Liver (tissue), 9 donors: ENCODE measurements around the gene HRCT1. TPM values are rescaled to one million over a fixed set of nuclear protein-coding genes. Genes with fewer than 3 reads are reported as not detected.
A peak's percentile ranks its signal among the peaks of the same experiment; 100 is the strongest.

Experiments used
- DNase-seq: peaks from one replicate; pipeline ENCODE4 v3.0.0-alpha.2; 2017; ENCODE audit warnings: low spot score
- H3K27ac ChIP-seq, 2 donors: one replicate each; pipeline ENCODE4 v1.7.0; 2013; ENCODE audit warnings: inconsistent platforms in 2 of 2, low read length in 2 of 2, control low read depth in 1 of 2, low read depth in 1 of 2, mild to moderate bottlenecking in 1 of 2
- H3K27me3 ChIP-seq, 4 donors: one replicate each; pipeline versions ENCODE4 v1.6.1 to v1.7.0; 2013; ENCODE audit warnings: low read length in 3 of 4, inconsistent platforms in 1 of 4, mild to moderate bottlenecking in 1 of 4, moderate library complexity in 1 of 4; ENCODE audit not compliant: control insufficient read depth in 4 of 4, insufficient read depth in 4 of 4
- H3K36me3 ChIP-seq, 4 donors: one replicate each; pipeline versions ENCODE4 v1.6.1 to v1.7.0; 2013; ENCODE audit warnings: low read length in 3 of 4, mild to moderate bottlenecking in 3 of 4, low read depth in 1 of 4, moderate library complexity in 1 of 4; ENCODE audit not compliant: control insufficient read depth in 4 of 4, insufficient read depth in 3 of 4
- H3K4me1 ChIP-seq, 4 donors: one replicate each; pipeline versions ENCODE4 v1.6.1 to v1.7.0; 2013; ENCODE audit warnings: low read length in 3 of 4, mild to moderate bottlenecking in 3 of 4, moderate library complexity in 1 of 4; ENCODE audit not compliant: control insufficient read depth in 4 of 4, insufficient read depth in 4 of 4
- H3K4me3 ChIP-seq, 3 donors: one replicate each; pipeline versions ENCODE4 v1.6.1 to v1.7.0; 2013; ENCODE audit warnings: low read length in 3 of 3, control low read depth in 1 of 3, low read depth in 1 of 3, mild to moderate bottlenecking in 1 of 3
- H3K9ac ChIP-seq, 2 donors: one replicate each; pipeline ENCODE4 v1.7.0; 2013; ENCODE audit warnings: low read length in 2 of 2, mild to moderate bottlenecking in 2 of 2, moderate library complexity in 2 of 2, control low read depth in 1 of 2, low read depth in 1 of 2
- H3K9me3 ChIP-seq, 4 donors: one replicate each; pipeline versions ENCODE4 v1.6.1 to v1.7.0; 2013; ENCODE audit warnings: low read length in 3 of 4; ENCODE audit not compliant: control insufficient read depth in 4 of 4
- ATF3 ChIP-seq: IDR thresholded peaks from 2 replicates; pipeline ENCODE4 v1.6.1; 2016; ENCODE audit warnings: antibody characterized with exemption
- EGR1 ChIP-seq, 2 donors: IDR thresholded peaks; 2 replicates each; pipeline ENCODE4 v1.6.1; 2016 to 2018; ENCODE audit warnings: antibody characterized with exemption in 2 of 2, low read depth in 2 of 2
- FOXA1 ChIP-seq: IDR thresholded peaks from 2 replicates; pipeline ENCODE4 v1.6.1; 2016; ENCODE audit warnings: antibody characterized with exemption
- FOXA2 ChIP-seq: IDR thresholded peaks from 2 replicates; pipeline ENCODE4 v1.6.1; 2016; ENCODE audit warnings: antibody characterized with exemption
- GABPA ChIP-seq, 2 donors: IDR thresholded peaks in 1 of 2; conservative IDR thresholded peaks in 1 of 2; 2 replicates each; pipeline ENCODE4 v1.6.1; 2016; ENCODE audit warnings: antibody characterized with exemption in 2 of 2, mild to moderate bottlenecking in 1 of 2, moderate library complexity in 1 of 2
- HNF4A ChIP-seq, 2 donors: conservative IDR thresholded peaks; 2 replicates each; pipeline ENCODE4 v1.6.1; 2016; ENCODE audit warnings: antibody characterized with exemption in 2 of 2, mild to moderate bottlenecking in 2 of 2
- NR2F2 ChIP-seq: IDR thresholded peaks from 2 replicates; pipeline ENCODE4 v1.6.1; 2016; ENCODE audit warnings: antibody characterized with exemption
- RAD21 ChIP-seq, 2 donors: IDR thresholded peaks; 2 replicates each; pipeline ENCODE4 v1.6.1; 2016; ENCODE audit warnings: antibody characterized with exemption in 2 of 2, mild to moderate bottlenecking in 2 of 2
- REST ChIP-seq: IDR thresholded peaks from 2 replicates; pipeline ENCODE4 v1.6.1; 2016; ENCODE audit warnings: antibody characterized with exemption, mild to moderate bottlenecking
- SP1 ChIP-seq: IDR thresholded peaks from 2 replicates; pipeline ENCODE4 v1.6.1; 2018; ENCODE audit warnings: antibody characterized with exemption, mild to moderate bottlenecking
- TAF1 ChIP-seq: conservative IDR thresholded peaks from 2 replicates; pipeline ENCODE4 v1.6.1; 2016; ENCODE audit warnings: antibody characterized with exemption, mild to moderate bottlenecking
- ZBTB33 ChIP-seq: IDR thresholded peaks from 2 replicates; pipeline ENCODE4 v1.6.1; 2016; ENCODE audit warnings: antibody characterized with exemption
- WGBS: extraction: QIAGEN DNeasy Blood & Tissue Kit; methylation state at CpG from one replicate; pipeline ENCODE4 v1.1.7; 2013; 5-methylcytosine and 5-hydroxymethylcytosine counted together
- polyA plus RNA-seq, 2 donors: library from polyadenylated mRNA; stranded (reverse) in 1 of 2; unstranded in 1 of 2; fragments of 200-250 nt in 1 of 2; fragments of >200 nt in 1 of 2; fragmentation: Nextera tagmentation in 1 of 2; extraction: Ambion mirVana in 1 of 2; gene quantifications; one replicate each; pipeline versions ENCODE4 v1.2.1 to v1.2.3, GENCODE V29; 2013 to 2015
- total RNA-seq, 2 donors: library from RNA; depleted of rRNA; stranded (reverse); fragments of >200 nt; gene quantifications; one replicate each; pipeline ENCODE4 v1.2.3, GENCODE V29; 2014
- donor health status: healthy.
- donor health status: healthy.
- donor health status: healthy.
- donor health status: healthy.
- donor health status: healthy.

The HRCT1 gene
- total and polyA plus RNA-seq, 4 donors = 0.08 to 2.9 (median 0.27) TPM

GRCh38 chr9:35907711-35908503 lies 1.9 kb downstream of the HRCT1 start (continued):
- TF ChIP-seq REST (no peak), EGR1 (IDR thresholded peaks at IDR 0.05; ENCODE audit: low read depth in 2 of 2) (no peak), SP1 (peak; percentile 51), HNF4A (conservative IDR thresholded peaks at IDR 0.05) (no peak), RAD21 (IDR thresholded peaks at IDR 0.05) (no peak), NR2F2 (peak; percentile 32)

- Histone ChIP-seq H3K9me3 (no peaks in the 10 kb centered on the region), H3K4me1 (peaks cover 16 to 57% (median 40%) of the 10 kb centered on the region in 4 donors), H3K9ac (no peak overlapping the region), H3K27me3 (no peaks in the 10 kb centered on the region), H3K36me3 (no peaks in the 10 kb centered on the region), H3K4me3 (no peak overlapping the region), H3K27ac (peak overlapping the region; percentile 74 to 78)
- WGBS = 66% methylated on average over 9 of the region's 9 CpGs
- TF ChIP-seq GABPA (IDR thresholded peaks at IDR 0.05 in 1 of 2, conservative IDR thresholded peaks at IDR 0.05 in 1 of 2) = no peak
- no peak for TF ChIP-seq ZBTB33
- peak; percentile 12 for TF ChIP-seq SP1
- no peak for DNase-seq
Measured at GRCh38 chr9:35908504-35909125, 2.6 kb downstream of the HRCT1 start.

- no peak for DNase-seq
- Histone ChIP-seq H3K9me3 (no peaks in the 10 kb centered on the region), H3K4me1 (peaks cover 16 to 57% (median 40%) of the 10 kb centered on the region in 4 donors), H3K9ac (no peak within 1 kb of the TSS), H3K27me3 (no peaks in the 10 kb centered on the region), H3K36me3 (no peaks in the 10 kb centered on the region), H3K4me3 (peak within 1 kb of the TSS in 1 of 3 donors; percentile 12), H3K27ac (peak within 1 kb of the TSS; percentile 74 to 78)
- TF ChIP-seq REST (no peak), ZBTB33 (no peak), FOXA1 (no peak), HNF4A (conservative IDR thresholded peaks at IDR 0.05) (no peak), NR2F2 (no peak), EGR1 (IDR thresholded peaks at IDR 0.05; ENCODE audit: low read depth in 2 of 2) (no peak), TAF1 (no peak), FOXA2 (no peak), ATF3 (no peak)
- 81% methylated on average over 11 of the region's 11 CpGs for WGBS
Measured at GRCh38 chr9:35909274-35909673, 3.3 kb downstream of the HRCT1 start, which contains the start of gene SPAAR. SPAAR (plus strand) TSS chr9:35909490; CDS start chr9:35910464, 974 bp downstream.
